ENCODE data around the gene SPACA5B.
"Not testable (repeated sequence)": the region's sequence is repeated elsewhere in the genome, so short reads cannot be mapped to it uniquely, and the experiment has no call there.

Gene SPACA5B

DNA sequence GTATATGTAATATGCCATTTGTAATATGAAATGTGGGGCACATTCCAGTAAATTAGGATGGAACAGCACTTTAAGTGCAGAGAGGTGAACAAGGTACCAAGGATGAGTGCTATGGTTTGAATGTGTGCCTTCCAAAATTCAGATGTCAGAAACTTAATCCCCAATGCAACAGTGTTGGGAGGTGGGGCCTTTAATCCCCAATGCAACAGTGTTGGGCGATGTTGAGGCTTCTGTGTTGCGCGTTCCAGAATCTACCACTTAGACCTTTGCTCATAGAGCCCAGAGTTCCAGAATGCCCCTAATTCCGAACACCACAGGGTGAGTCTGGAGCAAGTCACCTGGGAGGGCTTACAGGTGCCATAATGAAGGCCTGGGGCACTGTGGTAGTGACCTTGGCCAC lies at the start of gene SPACA5B:
SPACA5B (plus strand) TSS at position 301 of the 400 bp plus-strand sequence; CDS start at position 363, 62 bp downstream.
- not testable (repeated sequence) for H3K4me1 ChIP-seq (ENCODE audit: control insufficient read depth in 1 of 2, insufficient read depth in 2 of 2, low read length in 2 of 2); H3K9ac ChIP-seq (ENCODE audit: low read depth in 1 of 2, low read length in 2 of 2); H3K27ac ChIP-seq (ENCODE audit: low read depth, low read length); H3K9me3 ChIP-seq (ENCODE audit: control insufficient read depth in 1 of 2, low read length in 2 of 2); H3K36me3 ChIP-seq (ENCODE audit: control insufficient read depth in 1 of 2, insufficient read depth in 2 of 2, low read length in 2 of 2); H3K27me3 ChIP-seq (ENCODE audit: control insufficient read depth in 1 of 2, insufficient read depth in 2 of 2, low read length in 2 of 2); H3K4me3 ChIP-seq (ENCODE audit: low read depth in 1 of 2, low read length in 2 of 2)

DNA sequence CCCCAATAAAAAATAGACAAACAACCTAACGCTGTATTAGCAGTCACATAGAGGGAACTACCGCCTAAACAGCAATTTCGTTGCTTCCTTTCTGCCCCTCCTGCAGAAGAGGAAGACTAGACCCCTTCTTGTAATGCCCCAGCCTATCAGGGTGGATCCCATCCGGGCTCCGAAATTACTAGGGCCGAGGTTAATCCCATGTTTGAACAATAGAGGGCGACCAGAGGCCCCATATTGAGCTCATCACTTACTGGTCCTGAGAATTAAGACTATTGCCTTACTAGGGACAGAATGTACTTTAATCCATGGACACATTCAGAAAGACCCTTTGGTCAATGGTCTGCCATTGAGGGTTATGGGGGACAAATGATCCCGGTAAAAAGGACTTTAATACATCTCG lies 47.2 kb upstream of the SPACA5B start:
- no peaks in the 10 kb centered on the region for H3K27me3 ChIP-seq (ENCODE audit: control insufficient read depth in 1 of 2, insufficient read depth in 2 of 2, low read length in 2 of 2)
- H3K9ac ChIP-seq (ENCODE audit: low read depth in 1 of 2, low read length in 2 of 2) = no peak overlapping the region
- no peaks in the 10 kb centered on the region for H3K9me3 ChIP-seq (ENCODE audit: control insufficient read depth in 1 of 2, low read length in 2 of 2)
- H3K4me1 ChIP-seq (ENCODE audit: control insufficient read depth in 1 of 2, insufficient read depth in 2 of 2, low read length in 2 of 2) = no peaks in the 10 kb centered on the region
- no peak overlapping the region for H3K4me3 ChIP-seq (ENCODE audit: low read depth in 1 of 2, low read length in 2 of 2)
- no peaks in the 10 kb centered on the region for H3K36me3 ChIP-seq (ENCODE audit: control insufficient read depth in 1 of 2, insufficient read depth in 2 of 2, low read length in 2 of 2)
- H3K27ac ChIP-seq (ENCODE audit: low read depth, low read length) = no peak overlapping the region

DNA sequence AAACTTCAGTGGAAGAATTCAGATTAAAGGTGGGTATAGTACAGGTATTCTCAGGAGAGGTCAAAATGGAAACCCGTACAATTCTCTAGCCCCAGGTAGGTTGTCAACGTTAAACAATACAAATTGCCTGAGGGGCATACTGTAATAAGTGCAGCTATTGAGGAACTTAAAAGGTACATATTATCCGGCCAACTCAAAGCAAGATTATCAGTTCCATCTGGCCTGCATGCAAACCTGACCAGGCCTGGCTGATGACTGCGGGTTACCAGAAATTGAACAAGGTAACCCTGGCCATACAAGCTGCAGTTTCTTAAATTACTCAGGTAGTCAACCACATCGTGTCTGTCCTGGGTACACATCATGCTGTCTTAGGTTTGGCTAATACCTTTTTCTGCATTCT lies 46.7 kb upstream of the SPACA5B start:
- Histone ChIP-seq H3K36me3 (ENCODE audit: control insufficient read depth in 1 of 2, insufficient read depth in 2 of 2, low read length in 2 of 2) (no peaks in the 10 kb centered on the region), H3K27ac (ENCODE audit: low read depth, low read length) (no peak overlapping the region), H3K9me3 (ENCODE audit: control insufficient read depth in 1 of 2, low read length in 2 of 2) (no peaks in the 10 kb centered on the region), H3K4me1 (ENCODE audit: control insufficient read depth in 1 of 2, insufficient read depth in 2 of 2, low read length in 2 of 2) (no peaks in the 10 kb centered on the region), H3K9ac (ENCODE audit: low read depth in 1 of 2, low read length in 2 of 2) (no peak overlapping the region), H3K27me3 (ENCODE audit: control insufficient read depth in 1 of 2, insufficient read depth in 2 of 2, low read length in 2 of 2) (no peaks in the 10 kb centered on the region), H3K4me3 (ENCODE audit: low read depth in 1 of 2, low read length in 2 of 2) (no peak overlapping the region)

DNA sequence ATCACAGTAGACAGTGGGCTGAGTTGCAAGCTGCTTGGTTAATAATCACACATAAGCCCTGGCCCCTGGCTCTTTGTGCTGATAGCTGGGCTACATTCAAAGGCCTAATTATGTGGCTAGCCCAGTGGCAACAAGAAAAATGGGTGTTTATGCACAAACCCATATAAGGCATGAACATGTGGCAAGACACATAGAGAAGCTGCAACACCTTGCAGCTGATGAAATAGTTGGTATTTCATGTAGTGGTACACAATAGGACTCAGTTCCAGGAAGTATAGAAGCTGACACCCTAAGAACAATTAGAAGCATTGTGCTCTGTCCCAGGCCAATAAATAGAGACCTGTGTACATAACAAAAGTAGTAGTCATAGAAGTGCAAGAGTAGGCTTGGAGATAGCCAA lies 44.3 kb upstream of the SPACA5B start:
- Histone ChIP-seq H3K27me3 (ENCODE audit: control insufficient read depth in 1 of 2, insufficient read depth in 2 of 2, low read length in 2 of 2) (no peaks in the 10 kb centered on the region), H3K27ac (ENCODE audit: low read depth, low read length) (no peak overlapping the region), H3K4me1 (ENCODE audit: control insufficient read depth in 1 of 2, insufficient read depth in 2 of 2, low read length in 2 of 2) (no peaks in the 10 kb centered on the region), H3K9ac (ENCODE audit: low read depth in 1 of 2, low read length in 2 of 2) (no peak overlapping the region), H3K36me3 (ENCODE audit: control insufficient read depth in 1 of 2, insufficient read depth in 2 of 2, low read length in 2 of 2) (no peaks in the 10 kb centered on the region), H3K4me3 (ENCODE audit: low read depth in 1 of 2, low read length in 2 of 2) (no peak overlapping the region), H3K9me3 (ENCODE audit: control insufficient read depth in 1 of 2, low read length in 2 of 2) (no peaks in the 10 kb centered on the region)

GRCh38 chrX:48090123-48090522 lies 40.3 kb upstream of the SPACA5B start:
- H3K36me3 ChIP-seq (ENCODE audit: control insufficient read depth in 1 of 2, insufficient read depth in 2 of 2, low read length in 2 of 2) = no peaks in the 10 kb centered on the region
- no peak overlapping the region for H3K27ac ChIP-seq (ENCODE audit: low read depth, low read length)
- no peaks in the 10 kb centered on the region for H3K4me1 ChIP-seq (ENCODE audit: control insufficient read depth in 1 of 2, insufficient read depth in 2 of 2, low read length in 2 of 2)
- H3K4me3 ChIP-seq (ENCODE audit: low read depth in 1 of 2, low read length in 2 of 2) = no peak overlapping the region
- H3K9ac ChIP-seq (ENCODE audit: low read depth in 1 of 2, low read length in 2 of 2) = no peak overlapping the region
- no peaks in the 10 kb centered on the region for H3K27me3 ChIP-seq (ENCODE audit: control insufficient read depth in 1 of 2, insufficient read depth in 2 of 2, low read length in 2 of 2)
- H3K9me3 ChIP-seq (ENCODE audit: control insufficient read depth in 1 of 2, low read length in 2 of 2) = no peaks in the 10 kb centered on the region

- not testable (repeated sequence) for H3K36me3 ChIP-seq (ENCODE audit: control insufficient read depth in 1 of 2, insufficient read depth in 2 of 2, low read length in 2 of 2); H3K27me3 ChIP-seq (ENCODE audit: control insufficient read depth in 1 of 2, insufficient read depth in 2 of 2, low read length in 2 of 2)
Measured at GRCh38 chrX:48092558-48092957, 37.9 kb upstream of the SPACA5B start.

GRCh38 chrX:48101443-48101842 lies 29.0 kb upstream of the SPACA5B start:
- no peaks in the 10 kb centered on the region for H3K9me3 ChIP-seq (ENCODE audit: control insufficient read depth in 1 of 2, low read length in 2 of 2)

More at GRCh38 chrX:48092558-48092957, 37.9 kb upstream of the SPACA5B start:
- H3K9ac ChIP-seq (ENCODE audit: low read depth in 1 of 2, low read length in 2 of 2); H3K4me3 ChIP-seq (ENCODE audit: low read depth in 1 of 2, low read length in 2 of 2); H3K9me3 ChIP-seq (ENCODE audit: control insufficient read depth in 1 of 2, low read length in 2 of 2); H3K27ac ChIP-seq (ENCODE audit: low read depth, low read length); H3K4me1 ChIP-seq (ENCODE audit: control insufficient read depth in 1 of 2, insufficient read depth in 2 of 2, low read length in 2 of 2): not testable (repeated sequence)

GRCh38 chrX:48102874-48103374 lies 27.5 kb upstream of the SPACA5B start:
- Histone ChIP-seq H3K4me3 (ENCODE audit: low read depth in 1 of 2, low read length in 2 of 2) (no peak overlapping the region), H3K36me3 (ENCODE audit: control insufficient read depth in 1 of 2, insufficient read depth in 2 of 2, low read length in 2 of 2) (no peaks in the 10 kb centered on the region), H3K9ac (ENCODE audit: low read depth in 1 of 2, low read length in 2 of 2) (no peak overlapping the region), H3K27me3 (ENCODE audit: control insufficient read depth in 1 of 2, insufficient read depth in 2 of 2, low read length in 2 of 2) (no peaks in the 10 kb centered on the region), H3K27ac (ENCODE audit: low read depth, low read length) (no peak overlapping the region), H3K9me3 (ENCODE audit: control insufficient read depth in 1 of 2, low read length in 2 of 2) (no peaks in the 10 kb centered on the region), H3K4me1 (ENCODE audit: control insufficient read depth in 1 of 2, insufficient read depth in 2 of 2, low read length in 2 of 2) (no peaks in the 10 kb centered on the region)

More at GRCh38 chrX:48101443-48101842, 29.0 kb upstream of the SPACA5B start:
- Histone ChIP-seq H3K27ac (ENCODE audit: low read depth, low read length) (no peak overlapping the region), H3K4me1 (ENCODE audit: control insufficient read depth in 1 of 2, insufficient read depth in 2 of 2, low read length in 2 of 2) (no peaks in the 10 kb centered on the region), H3K4me3 (ENCODE audit: low read depth in 1 of 2, low read length in 2 of 2) (no peak overlapping the region), H3K36me3 (ENCODE audit: control insufficient read depth in 1 of 2, insufficient read depth in 2 of 2, low read length in 2 of 2) (no peaks in the 10 kb centered on the region), H3K9ac (ENCODE audit: low read depth in 1 of 2, low read length in 2 of 2) (no peak overlapping the region), H3K27me3 (ENCODE audit: control insufficient read depth in 1 of 2, insufficient read depth in 2 of 2, low read length in 2 of 2) (no peaks in the 10 kb centered on the region)

DNA sequence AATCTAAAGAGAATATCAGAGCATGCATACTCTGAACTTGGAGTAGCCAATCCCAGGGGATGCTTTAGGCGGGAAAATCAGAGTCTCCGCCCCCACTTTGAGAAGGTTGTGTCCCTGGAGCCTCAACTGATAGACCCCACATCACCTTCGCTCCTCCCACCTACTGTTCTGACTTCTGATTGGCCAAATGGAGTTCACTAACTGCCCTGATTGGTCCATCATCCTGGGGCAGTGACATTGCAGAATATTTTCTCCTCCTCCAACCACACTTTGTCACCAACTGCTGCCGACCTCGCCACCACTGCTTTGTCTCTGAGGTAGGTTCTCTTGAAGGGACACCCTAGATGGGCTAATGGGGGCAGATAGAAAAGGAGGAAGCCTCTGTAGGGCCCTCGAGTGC lies 22.7 kb upstream of the SPACA5B start:
- no peaks in the 10 kb centered on the region for H3K27me3 ChIP-seq (ENCODE audit: control insufficient read depth in 1 of 2, insufficient read depth in 2 of 2, low read length in 2 of 2)
- H3K9ac ChIP-seq (ENCODE audit: low read depth in 1 of 2, low read length in 2 of 2) = no peak overlapping the region
- no peak overlapping the region for H3K4me3 ChIP-seq (ENCODE audit: low read depth in 1 of 2, low read length in 2 of 2)
- H3K9me3 ChIP-seq (ENCODE audit: control insufficient read depth in 1 of 2, low read length in 2 of 2) = no peaks in the 10 kb centered on the region
- no peaks in the 10 kb centered on the region for H3K4me1 ChIP-seq (ENCODE audit: control insufficient read depth in 1 of 2, insufficient read depth in 2 of 2, low read length in 2 of 2)
- H3K36me3 ChIP-seq (ENCODE audit: control insufficient read depth in 1 of 2, insufficient read depth in 2 of 2, low read length in 2 of 2) = no peaks in the 10 kb centered on the region
- H3K27ac ChIP-seq (ENCODE audit: low read depth, low read length) = no peak overlapping the region

- H3K36me3 ChIP-seq (ENCODE audit: control insufficient read depth in 1 of 2, insufficient read depth in 2 of 2, low read length in 2 of 2); H3K4me3 ChIP-seq (ENCODE audit: low read depth in 1 of 2, low read length in 2 of 2); H3K4me1 ChIP-seq (ENCODE audit: control insufficient read depth in 1 of 2, insufficient read depth in 2 of 2, low read length in 2 of 2); H3K27ac ChIP-seq (ENCODE audit: low read depth, low read length); H3K9ac ChIP-seq (ENCODE audit: low read depth in 1 of 2, low read length in 2 of 2); H3K27me3 ChIP-seq (ENCODE audit: control insufficient read depth in 1 of 2, insufficient read depth in 2 of 2, low read length in 2 of 2); H3K9me3 ChIP-seq (ENCODE audit: control insufficient read depth in 1 of 2, low read length in 2 of 2): not testable (repeated sequence)
Measured at GRCh38 chrX:48125286-48125685, 5.1 kb upstream of the SPACA5B start.

- not testable (repeated sequence) for H3K9ac ChIP-seq (ENCODE audit: low read depth in 1 of 2, low read length in 2 of 2); H3K27me3 ChIP-seq (ENCODE audit: control insufficient read depth in 1 of 2, insufficient read depth in 2 of 2, low read length in 2 of 2); H3K9me3 ChIP-seq (ENCODE audit: control insufficient read depth in 1 of 2, low read length in 2 of 2); H3K36me3 ChIP-seq (ENCODE audit: control insufficient read depth in 1 of 2, insufficient read depth in 2 of 2, low read length in 2 of 2); H3K27ac ChIP-seq (ENCODE audit: low read depth, low read length); H3K4me1 ChIP-seq (ENCODE audit: control insufficient read depth in 1 of 2, insufficient read depth in 2 of 2, low read length in 2 of 2); H3K4me3 ChIP-seq (ENCODE audit: low read depth in 1 of 2, low read length in 2 of 2)
Measured at GRCh38 chrX:48132308-48132844, 1.9 kb downstream of the SPACA5B start.

Data from duodenal mucosa (tissue), 2 donors.